Coronary artery (tissue), 2 donors: ENCODE data around the gene BTD.

Experiments
- DNase-seq: peaks from one replicate; pipeline ENCODE4 v3.0.0-alpha.2; 2017; ENCODE audit warnings: low spot score
- H3K27ac ChIP-seq, 2 donors: fragments of 200-600 bp; sonication (generic); one replicate each; pipeline ENCODE4 v1.5.1; 2016 to 2019
- H3K4me3 ChIP-seq: fragments of 200-600 bp; sonication (generic); 2 replicates; pipeline ENCODE4 v1.5.1; 2016; ENCODE audit warnings: mild to moderate bottlenecking, moderate library complexity
- TF ChIP-seq, protein P1 (sequence below): fragments of 200-600 bp; sonication (generic); IDR thresholded peaks from one replicate; pipeline ENCODE4 v1.5.1; 2019; ENCODE audit warnings: antibody characterized with exemption

The BTD gene

DNA sequence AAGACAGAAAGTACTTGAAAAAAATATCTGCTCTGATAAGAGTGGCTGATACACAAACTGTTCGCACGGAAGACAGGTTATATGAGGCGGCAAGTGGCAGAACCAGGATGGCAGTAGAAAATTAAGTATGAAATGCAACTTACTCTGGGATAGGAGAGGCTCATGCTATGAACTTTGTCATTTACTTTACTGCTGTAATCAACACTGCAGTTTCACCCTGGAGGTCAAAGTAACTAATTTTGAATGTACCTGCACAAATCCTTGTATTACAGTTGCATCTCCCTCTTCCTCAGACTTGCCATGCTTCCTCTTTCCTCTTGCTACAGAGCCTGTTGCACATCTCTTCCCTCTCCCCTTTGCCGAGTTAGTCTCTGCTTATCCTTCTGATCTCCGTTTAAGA lies 39.0 kb upstream of the BTD start:
- no peak overlapping the region for H3K27ac ChIP-seq
- no peak for DNase-seq
- TF ChIP-seq, protein P1, sequence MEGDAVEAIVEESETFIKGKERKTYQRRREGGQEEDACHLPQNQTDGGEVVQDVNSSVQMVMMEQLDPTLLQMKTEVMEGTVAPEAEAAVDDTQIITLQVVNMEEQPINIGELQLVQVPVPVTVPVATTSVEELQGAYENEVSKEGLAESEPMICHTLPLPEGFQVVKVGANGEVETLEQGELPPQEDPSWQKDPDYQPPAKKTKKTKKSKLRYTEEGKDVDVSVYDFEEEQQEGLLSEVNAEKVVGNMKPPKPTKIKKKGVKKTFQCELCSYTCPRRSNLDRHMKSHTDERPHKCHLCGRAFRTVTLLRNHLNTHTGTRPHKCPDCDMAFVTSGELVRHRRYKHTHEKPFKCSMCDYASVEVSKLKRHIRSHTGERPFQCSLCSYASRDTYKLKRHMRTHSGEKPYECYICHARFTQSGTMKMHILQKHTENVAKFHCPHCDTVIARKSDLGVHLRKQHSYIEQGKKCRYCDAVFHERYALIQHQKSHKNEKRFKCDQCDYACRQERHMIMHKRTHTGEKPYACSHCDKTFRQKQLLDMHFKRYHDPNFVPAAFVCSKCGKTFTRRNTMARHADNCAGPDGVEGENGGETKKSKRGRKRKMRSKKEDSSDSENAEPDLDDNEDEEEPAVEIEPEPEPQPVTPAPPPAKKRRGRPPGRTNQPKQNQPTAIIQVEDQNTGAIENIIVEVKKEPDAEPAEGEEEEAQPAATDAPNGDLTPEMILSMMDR: no peak

GRCh38 chr3:15563190-15563589 lies 38.4 kb upstream of the BTD start:
- TF ChIP-seq, protein P1: no peak
- no peak overlapping the region for H3K4me3 ChIP-seq
- no peak overlapping the region for H3K27ac ChIP-seq
- no peak for DNase-seq

More for the DNA sequence above, 39.0 kb upstream of the BTD start:
- H3K4me3 ChIP-seq: no peak overlapping the region

DNA sequence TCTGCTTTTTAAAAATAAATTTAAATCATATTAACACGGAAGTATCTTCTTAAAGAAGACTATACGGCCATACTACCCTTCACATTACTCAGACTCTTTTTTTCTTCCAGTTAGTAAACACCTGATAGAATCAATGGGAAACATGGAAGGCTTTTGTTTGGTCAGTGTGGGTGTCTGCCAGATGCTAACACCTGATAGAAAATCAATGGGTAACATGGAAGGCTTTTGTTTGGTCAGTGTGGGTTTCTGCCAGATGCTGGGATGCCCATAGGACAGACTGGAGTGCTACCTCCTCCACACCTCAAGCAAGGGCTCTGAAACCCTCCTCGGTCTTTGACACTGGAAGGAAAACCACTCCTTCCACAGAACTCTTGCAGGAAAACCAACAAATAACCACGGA lies 29.4 kb upstream of the BTD start:
- Histone ChIP-seq H3K4me3 (no peak overlapping the region), H3K27ac (no peak overlapping the region)
- no peak for DNase-seq
- TF ChIP-seq, protein P1: no peak

GRCh38 chr3:15575446-15575845 lies 26.1 kb upstream of the BTD start:
- no peak for DNase-seq
- no peak overlapping the region for H3K27ac ChIP-seq
- no peak overlapping the region for H3K4me3 ChIP-seq
- TF ChIP-seq, protein P1: no peak

- no peak overlapping the region for H3K4me3 ChIP-seq
- H3K27ac ChIP-seq: no peak overlapping the region
- TF ChIP-seq, protein P1: no peak
- DNase-seq: no peak
These were observed 25.1 kb upstream of the BTD start for GRCh38 chr3:15576475-15576874.

DNA sequence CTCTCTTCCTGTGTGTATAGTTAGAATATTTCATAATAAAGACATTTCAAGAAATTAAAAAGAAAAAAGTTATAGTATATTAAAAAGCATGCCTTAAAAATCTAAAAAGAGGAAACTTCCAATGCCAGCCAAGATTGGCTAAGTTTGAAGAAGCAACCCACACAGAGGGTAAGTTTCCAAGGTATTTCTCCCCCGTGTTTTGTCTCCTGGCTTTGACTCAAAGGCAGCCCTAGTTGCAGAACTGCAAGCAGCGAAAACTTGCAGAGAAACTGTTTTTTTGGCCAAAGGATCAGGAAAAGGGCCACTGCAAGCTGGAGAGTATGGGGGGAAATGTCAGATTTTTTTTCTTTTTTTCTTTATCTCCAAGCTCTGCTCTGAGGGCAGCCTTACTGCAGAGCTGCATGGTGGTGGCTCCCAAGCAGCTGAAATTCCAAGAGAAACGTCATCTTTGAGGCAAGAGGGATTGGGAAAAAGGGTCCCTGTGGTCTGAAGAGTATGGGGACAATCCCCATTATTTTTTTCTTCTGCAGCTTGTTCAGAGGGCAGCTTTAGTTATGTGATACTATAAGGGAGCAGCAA lies 23.2 kb upstream of the BTD start:
- TF ChIP-seq, protein P1: no peak
- Histone ChIP-seq H3K4me3 (no peak overlapping the region), H3K27ac (no peak overlapping the region)
- no peak for DNase-seq

DNA sequence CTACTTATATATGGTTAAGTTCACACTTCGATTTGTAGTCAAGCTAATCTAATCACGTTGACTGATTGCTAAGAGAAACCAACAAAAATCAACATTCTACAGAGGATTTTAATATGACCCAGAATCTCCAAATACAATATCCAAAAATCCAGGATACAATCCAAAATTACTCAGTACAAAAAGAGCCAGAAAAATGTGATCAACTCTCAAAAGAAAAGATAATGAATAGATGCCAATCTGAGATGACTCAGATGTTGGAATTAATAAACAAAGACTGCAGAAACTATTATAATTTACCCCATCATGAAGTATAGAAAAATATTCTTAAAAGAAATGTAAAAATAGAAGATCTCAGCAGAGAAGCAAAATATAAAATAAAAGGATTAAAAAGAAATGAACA lies 22.5 kb upstream of the BTD start:
- no peak for DNase-seq
- no peak overlapping the region for H3K27ac ChIP-seq
- TF ChIP-seq, protein P1: no peak
- H3K4me3 ChIP-seq: no peak overlapping the region
